IMR-90 (cell line): Measurements from ENCODE around the gene ACCSL.

Experiments
- POLR2A ChIP-seq: IDR thresholded peaks from 2 replicates; pipeline ENCODE4 v1.6.1; 2012; ENCODE audit warnings: mild to moderate bottlenecking, low read depth, low read length
- TF ChIP-seq, protein P1 (sequence below): conservative IDR thresholded peaks from 2 replicates; pipeline ENCODE4 v1.5.1; 2012; ENCODE audit warnings: mild to moderate bottlenecking, low read depth, low read length, improper control_type of control experiment

GRCh38 chr11:44024977-44025376, 22.8 kb upstream of the ACCSL start:
- TF ChIP-seq POLR2A: no peak
- TF ChIP-seq, protein P1, sequence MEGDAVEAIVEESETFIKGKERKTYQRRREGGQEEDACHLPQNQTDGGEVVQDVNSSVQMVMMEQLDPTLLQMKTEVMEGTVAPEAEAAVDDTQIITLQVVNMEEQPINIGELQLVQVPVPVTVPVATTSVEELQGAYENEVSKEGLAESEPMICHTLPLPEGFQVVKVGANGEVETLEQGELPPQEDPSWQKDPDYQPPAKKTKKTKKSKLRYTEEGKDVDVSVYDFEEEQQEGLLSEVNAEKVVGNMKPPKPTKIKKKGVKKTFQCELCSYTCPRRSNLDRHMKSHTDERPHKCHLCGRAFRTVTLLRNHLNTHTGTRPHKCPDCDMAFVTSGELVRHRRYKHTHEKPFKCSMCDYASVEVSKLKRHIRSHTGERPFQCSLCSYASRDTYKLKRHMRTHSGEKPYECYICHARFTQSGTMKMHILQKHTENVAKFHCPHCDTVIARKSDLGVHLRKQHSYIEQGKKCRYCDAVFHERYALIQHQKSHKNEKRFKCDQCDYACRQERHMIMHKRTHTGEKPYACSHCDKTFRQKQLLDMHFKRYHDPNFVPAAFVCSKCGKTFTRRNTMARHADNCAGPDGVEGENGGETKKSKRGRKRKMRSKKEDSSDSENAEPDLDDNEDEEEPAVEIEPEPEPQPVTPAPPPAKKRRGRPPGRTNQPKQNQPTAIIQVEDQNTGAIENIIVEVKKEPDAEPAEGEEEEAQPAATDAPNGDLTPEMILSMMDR: no peak
